Ovary (tissue), 3 donors: Measurements from ENCODE around the gene SLC2A1.

Experiments
- POLR2A ChIP-seq: fragments of 450-650 bp; IDR thresholded peaks from one replicate; pipeline ENCODE4 v1.6.1; 2017; ENCODE audit warnings: antibody characterized with exemption, mild to moderate bottlenecking, moderate library complexity
- TF ChIP-seq, protein P1 (sequence below), 3 donors: fragments of 450-650 bp in 2 of 3; fragments of 200-600 bp in 1 of 3; IDR thresholded peaks; one replicate each; pipeline versions ENCODE4 v1.5.1 to v1.8.0; 2016 to 2022; ENCODE audit warnings: antibody characterized with exemption in 3 of 3, mild to moderate bottlenecking in 1 of 3
- donor health status: DM: no; HTN: no; CAD: no.

DNA sequence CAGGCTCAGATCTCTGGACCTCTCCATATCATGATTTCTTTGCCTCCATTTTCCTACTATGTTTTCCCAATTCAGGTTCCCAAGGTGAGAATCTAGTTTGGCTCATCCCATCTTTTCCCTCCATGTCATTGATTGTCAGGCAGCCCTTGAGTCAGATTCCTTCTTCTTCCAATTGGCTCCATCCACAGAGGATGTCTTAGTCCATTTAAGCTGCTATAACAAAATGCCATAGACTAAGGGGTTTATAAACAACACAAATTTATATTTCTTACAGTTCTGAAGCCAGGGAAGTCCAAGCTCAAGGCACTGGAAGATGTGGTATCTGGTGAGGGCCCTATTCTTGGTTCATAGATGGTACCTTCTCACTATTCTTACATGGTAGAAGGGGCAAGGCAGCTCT is 42.8 kb upstream of the SLC2A1 start:
- no peak for TF ChIP-seq POLR2A
- TF ChIP-seq, protein P1, sequence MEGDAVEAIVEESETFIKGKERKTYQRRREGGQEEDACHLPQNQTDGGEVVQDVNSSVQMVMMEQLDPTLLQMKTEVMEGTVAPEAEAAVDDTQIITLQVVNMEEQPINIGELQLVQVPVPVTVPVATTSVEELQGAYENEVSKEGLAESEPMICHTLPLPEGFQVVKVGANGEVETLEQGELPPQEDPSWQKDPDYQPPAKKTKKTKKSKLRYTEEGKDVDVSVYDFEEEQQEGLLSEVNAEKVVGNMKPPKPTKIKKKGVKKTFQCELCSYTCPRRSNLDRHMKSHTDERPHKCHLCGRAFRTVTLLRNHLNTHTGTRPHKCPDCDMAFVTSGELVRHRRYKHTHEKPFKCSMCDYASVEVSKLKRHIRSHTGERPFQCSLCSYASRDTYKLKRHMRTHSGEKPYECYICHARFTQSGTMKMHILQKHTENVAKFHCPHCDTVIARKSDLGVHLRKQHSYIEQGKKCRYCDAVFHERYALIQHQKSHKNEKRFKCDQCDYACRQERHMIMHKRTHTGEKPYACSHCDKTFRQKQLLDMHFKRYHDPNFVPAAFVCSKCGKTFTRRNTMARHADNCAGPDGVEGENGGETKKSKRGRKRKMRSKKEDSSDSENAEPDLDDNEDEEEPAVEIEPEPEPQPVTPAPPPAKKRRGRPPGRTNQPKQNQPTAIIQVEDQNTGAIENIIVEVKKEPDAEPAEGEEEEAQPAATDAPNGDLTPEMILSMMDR (IDR thresholded peaks at IDR 0.05) = no peak
